Measurements from ENCODE around the gene DROSHA.

DROSHA gene

DNA sequence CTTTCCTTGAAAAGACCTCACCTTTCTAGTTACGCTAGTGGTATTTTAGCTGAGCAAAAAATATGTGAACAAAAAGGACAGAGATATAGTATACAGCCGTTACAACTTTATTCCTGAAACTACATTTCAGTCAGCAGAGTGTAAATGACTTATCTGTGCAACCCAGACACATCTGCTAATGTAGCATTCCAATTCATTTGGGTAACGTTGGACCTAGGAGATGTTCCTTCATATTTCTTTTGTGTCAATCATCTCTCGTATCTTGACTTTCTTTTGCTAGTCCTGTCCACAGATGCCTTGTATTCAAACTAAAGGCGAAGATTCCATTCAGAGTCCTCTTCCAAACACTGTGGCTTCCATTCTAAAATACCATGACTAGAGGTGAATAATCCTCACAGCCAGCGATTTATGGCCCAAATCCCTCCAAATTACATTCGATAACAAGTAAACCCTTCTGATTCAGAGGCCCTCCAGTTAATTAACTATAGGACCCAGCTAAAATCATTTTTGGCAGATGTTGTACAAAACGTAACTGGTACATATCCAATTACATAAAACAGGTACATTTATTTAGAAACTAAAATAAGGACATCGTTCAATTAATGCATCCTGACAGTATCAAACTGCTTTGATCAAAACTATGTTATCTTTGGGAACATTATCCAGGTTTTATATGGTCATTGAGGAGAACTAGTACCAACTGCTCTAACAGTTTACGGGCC, 155.7 kb downstream of the DROSHA start:
- no peak for DNase-seq
- no peak overlapping the region for H3K27ac ChIP-seq (ENCODE audit: low read length)
- no peak overlapping the region for H3K4me3 ChIP-seq (ENCODE audit: low read length)
- H3K4me1 ChIP-seq (ENCODE audit: low read length), result no peaks in the 10 kb centered on the region
- no peaks in the 10 kb centered on the region for H3F3A ChIP-seq (ENCODE audit: insufficient read depth, low read length)
- TF ChIP-seq EZH2 (optimal IDR thresholded peaks at IDR 0.05; ENCODE audit: low read depth, low read length) (no peak), EZH2phosphoT487 (IDR thresholded peaks at IDR 0.05; ENCODE audit: low read length) (no peak)
- TF ChIP-seq, protein P1, sequence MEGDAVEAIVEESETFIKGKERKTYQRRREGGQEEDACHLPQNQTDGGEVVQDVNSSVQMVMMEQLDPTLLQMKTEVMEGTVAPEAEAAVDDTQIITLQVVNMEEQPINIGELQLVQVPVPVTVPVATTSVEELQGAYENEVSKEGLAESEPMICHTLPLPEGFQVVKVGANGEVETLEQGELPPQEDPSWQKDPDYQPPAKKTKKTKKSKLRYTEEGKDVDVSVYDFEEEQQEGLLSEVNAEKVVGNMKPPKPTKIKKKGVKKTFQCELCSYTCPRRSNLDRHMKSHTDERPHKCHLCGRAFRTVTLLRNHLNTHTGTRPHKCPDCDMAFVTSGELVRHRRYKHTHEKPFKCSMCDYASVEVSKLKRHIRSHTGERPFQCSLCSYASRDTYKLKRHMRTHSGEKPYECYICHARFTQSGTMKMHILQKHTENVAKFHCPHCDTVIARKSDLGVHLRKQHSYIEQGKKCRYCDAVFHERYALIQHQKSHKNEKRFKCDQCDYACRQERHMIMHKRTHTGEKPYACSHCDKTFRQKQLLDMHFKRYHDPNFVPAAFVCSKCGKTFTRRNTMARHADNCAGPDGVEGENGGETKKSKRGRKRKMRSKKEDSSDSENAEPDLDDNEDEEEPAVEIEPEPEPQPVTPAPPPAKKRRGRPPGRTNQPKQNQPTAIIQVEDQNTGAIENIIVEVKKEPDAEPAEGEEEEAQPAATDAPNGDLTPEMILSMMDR (IDR thresholded peaks at IDR 0.05; ENCODE audit: low read length), result no peak
- no peaks in the 10 kb centered on the region for H4K20me1 ChIP-seq (ENCODE audit: insufficient read depth, low read length)
- H3K4me2 ChIP-seq (ENCODE audit: low read depth, low read length), result no peak overlapping the region
- H2AFZ ChIP-seq (ENCODE audit: low read length), result no peak overlapping the region
- H3K27me3 ChIP-seq (replicated peaks; ENCODE audit: insufficient read depth, low read length), result no peaks in the 10 kb centered on the region
- H3K9me3 ChIP-seq (replicated peaks; ENCODE audit: insufficient read depth, low read length), result no peaks in the 10 kb centered on the region
- H3K36me3 ChIP-seq (replicated peaks; ENCODE audit: insufficient read depth, low read length), result no peaks in the 10 kb centered on the region
- H3K9me2 ChIP-seq (replicated peaks; ENCODE audit: insufficient read depth, low read length), result no peaks in the 10 kb centered on the region
- no peaks in the 10 kb centered on the region for H3K79me2 ChIP-seq (ENCODE audit: low read length)
- H3K9ac ChIP-seq (ENCODE audit: low read length), result no peak overlapping the region

DNA sequence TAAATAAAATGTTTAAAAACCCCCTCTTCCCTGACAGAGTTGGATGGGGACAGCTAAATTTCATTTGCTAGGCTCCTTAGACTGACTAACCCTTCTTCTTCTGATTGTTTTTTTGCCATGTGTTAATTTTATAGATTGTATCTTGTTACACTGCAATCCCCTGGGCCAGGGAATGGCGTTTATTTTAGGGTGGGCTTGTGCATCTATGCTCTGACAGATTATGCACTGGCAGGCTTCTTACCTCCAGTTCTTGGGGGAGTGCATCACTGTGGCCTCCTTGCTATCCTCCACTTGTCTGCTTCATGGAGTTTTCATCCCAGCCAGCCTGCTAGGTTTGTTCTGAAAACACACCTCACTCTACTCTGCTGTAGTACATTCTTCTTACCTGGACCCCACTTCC, 159.8 kb downstream of the DROSHA start:
- Histone ChIP-seq H3K27ac (ENCODE audit: low read length) (no peak overlapping the region), H3K79me2 (ENCODE audit: low read length) (no peaks in the 10 kb centered on the region), H3K9me3 (replicated peaks; ENCODE audit: insufficient read depth, low read length) (no peaks in the 10 kb centered on the region), H3K4me2 (ENCODE audit: low read depth, low read length) (no peak overlapping the region), H3K36me3 (replicated peaks; ENCODE audit: insufficient read depth, low read length) (no peaks in the 10 kb centered on the region), H3K4me3 (ENCODE audit: low read length) (no peak overlapping the region), H2AFZ (ENCODE audit: low read length) (no peak overlapping the region), H3K9me2 (replicated peaks; ENCODE audit: insufficient read depth, low read length) (no peaks in the 10 kb centered on the region), H3K27me3 (replicated peaks; ENCODE audit: insufficient read depth, low read length) (no peaks in the 10 kb centered on the region), H3K9ac (ENCODE audit: low read length) (no peak overlapping the region), H3K4me1 (ENCODE audit: low read length) (no peaks in the 10 kb centered on the region), H3F3A (ENCODE audit: insufficient read depth, low read length) (no peaks in the 10 kb centered on the region), H4K20me1 (ENCODE audit: insufficient read depth, low read length) (no peaks in the 10 kb centered on the region)
- TF ChIP-seq, protein P1 (IDR thresholded peaks at IDR 0.05; ENCODE audit: low read length), result no peak
- TF ChIP-seq EZH2 (optimal IDR thresholded peaks at IDR 0.05; ENCODE audit: low read depth, low read length) (no peak), EZH2phosphoT487 (IDR thresholded peaks at IDR 0.05; ENCODE audit: low read length) (no peak)
- DNase-seq, result no peak

DNA sequence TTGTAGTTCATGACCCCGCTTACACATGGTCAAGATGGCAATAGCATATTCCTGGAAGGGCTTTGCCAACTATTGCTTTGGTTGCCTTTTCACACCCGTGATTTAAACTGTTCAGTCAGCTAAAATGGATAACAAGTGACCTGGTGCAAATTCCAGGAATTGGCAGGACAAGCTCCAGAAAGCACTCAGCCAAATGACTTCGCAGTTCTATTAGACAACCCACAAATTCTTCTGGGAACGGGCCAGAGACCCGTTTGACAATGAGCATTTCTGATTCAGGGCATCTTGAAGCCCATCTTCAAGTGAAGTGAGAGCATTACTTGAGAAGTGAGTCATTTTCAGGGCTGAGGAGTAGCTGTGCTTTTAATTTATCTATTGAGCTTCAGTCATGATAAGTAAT, 165.0 kb downstream of the DROSHA start:
- Histone ChIP-seq H3K4me2 (ENCODE audit: low read depth, low read length) (no peak overlapping the region), H4K20me1 (ENCODE audit: insufficient read depth, low read length) (no peaks in the 10 kb centered on the region), H3K4me3 (ENCODE audit: low read length) (no peak overlapping the region), H3K9ac (ENCODE audit: low read length) (no peak overlapping the region), H2AFZ (ENCODE audit: low read length) (no peak overlapping the region), H3K27ac (ENCODE audit: low read length) (no peak overlapping the region), H3K9me3 (replicated peaks; ENCODE audit: insufficient read depth, low read length) (no peaks in the 10 kb centered on the region), H3K9me2 (replicated peaks; ENCODE audit: insufficient read depth, low read length) (no peaks in the 10 kb centered on the region), H3F3A (ENCODE audit: insufficient read depth, low read length) (no peaks in the 10 kb centered on the region), H3K79me2 (ENCODE audit: low read length) (no peaks in the 10 kb centered on the region), H3K36me3 (replicated peaks; ENCODE audit: insufficient read depth, low read length) (no peaks in the 10 kb centered on the region), H3K4me1 (ENCODE audit: low read length) (no peaks in the 10 kb centered on the region), H3K27me3 (replicated peaks; ENCODE audit: insufficient read depth, low read length) (no peaks in the 10 kb centered on the region)
- no peak for DNase-seq
- TF ChIP-seq EZH2 (optimal IDR thresholded peaks at IDR 0.05; ENCODE audit: low read depth, low read length) (no peak), EZH2phosphoT487 (IDR thresholded peaks at IDR 0.05; ENCODE audit: low read length) (no peak)
- TF ChIP-seq, protein P1 (IDR thresholded peaks at IDR 0.05; ENCODE audit: low read length), result no peak

Data from MM.1S (cell line).